ENCODE measurements around the gene GALNT10.

GRCh38 chr5:154269414-154269813 is 78.9 kb downstream of the GALNT10 start:
- TF ChIP-seq CTCF (IDR thresholded peaks at IDR 0.05; ENCODE audit: insufficient read depth, low read depth, low read length) (no peak), EZH2 (IDR thresholded peaks at IDR 0.05; ENCODE audit: insufficient read depth, low read length) (no peak)
